ENCODE data around the gene RPS17. TPM values are rescaled to one million over a fixed set of nuclear protein-coding genes. Genes with fewer than 3 reads are reported as not detected.

The RPS17 gene
- total and polyA plus RNA-seq, 10 of the 15 experiments (the other 5 are each of a cell fraction or from before 2014, with no cell fraction given) = 1,223 to 7,871 (median 3,879) TPM

DNA sequence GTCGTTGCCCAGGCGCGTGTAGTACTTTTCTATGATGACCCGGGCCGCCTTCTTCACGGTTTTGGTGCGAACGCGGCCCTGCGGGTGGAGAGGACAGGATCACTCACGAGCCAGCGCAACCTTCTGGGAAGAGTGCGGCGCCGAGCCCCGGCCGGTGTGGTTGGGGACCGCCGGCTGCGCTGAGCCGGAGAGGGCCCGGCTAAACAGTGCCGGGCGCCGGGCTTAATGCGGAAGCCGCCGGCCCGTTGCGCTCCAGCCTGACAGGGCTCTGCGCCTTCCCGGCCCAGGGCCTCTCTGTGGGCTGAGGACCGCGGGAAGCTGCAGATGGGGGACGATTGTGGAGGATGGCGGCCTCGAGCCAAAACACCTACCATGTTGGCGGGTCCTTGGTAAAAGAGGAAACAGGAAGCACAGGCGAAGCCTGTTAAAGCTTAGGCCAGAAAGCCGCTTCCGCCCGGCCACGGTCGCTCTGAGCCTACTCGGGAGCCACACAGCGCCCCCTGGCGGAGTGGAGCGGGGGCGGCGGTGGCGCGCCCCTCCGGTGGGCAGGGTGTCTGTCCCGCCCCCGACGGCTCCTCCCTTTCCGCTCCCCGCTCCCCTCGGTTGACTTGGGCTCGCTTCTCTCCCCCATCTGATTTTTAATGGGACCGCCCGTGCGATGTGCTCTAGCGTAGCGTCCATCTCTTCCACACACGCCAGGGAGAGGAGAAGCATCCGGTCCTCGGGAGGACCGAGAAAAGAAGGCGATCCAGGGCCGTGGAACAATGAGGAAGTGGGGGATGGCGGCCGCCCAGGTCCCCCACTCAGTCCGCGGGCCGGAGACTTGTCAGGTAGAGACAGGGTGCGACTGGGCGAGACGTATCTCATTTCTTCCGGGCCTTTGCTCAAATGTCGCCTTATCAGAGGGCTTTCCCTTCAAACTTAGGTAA, at the start of gene RPS17 (continued):
- TF ChIP-seq SIN3A (IDR thresholded peaks at IDR 0.05; ENCODE audit: low read depth, low read length) (peak; percentile 42), IRF4 (IDR thresholded peaks at IDR 0.05; ENCODE audit: low read depth, low read length) (peak; percentile 75), MYB (IDR thresholded peaks at IDR 0.05; ENCODE audit: borderline replicate concordance, low read depth, low read length) (no peak), SMARCA5 (IDR thresholded peaks at IDR 0.05) (no peak; the same call in none of the 2 replicates), PAX8 (IDR thresholded peaks at IDR 0.05) (no peak), RFX5 (IDR thresholded peaks at IDR 0.05; ENCODE audit: low read depth, low read length) (peak; percentile 33; the same call in 1 of the 2 replicates), CEBPZ (IDR thresholded peaks at IDR 0.05; ENCODE audit: low read depth, low read length) (no peak), SIX5 (IDR thresholded peaks at IDR 0.05; ENCODE audit: low read depth, low read length, severe bottlenecking) (peak; percentile 53), WRNIP1 (IDR thresholded peaks at IDR 0.05; ENCODE audit: borderline replicate concordance, low read depth, low read length) (peak; percentile 83; the same call in 1 of the 2 replicates), EP300 (IDR thresholded peaks at IDR 0.05; ENCODE audit: borderline replicate concordance in 1 of 2, control insufficient read depth in 1 of 2, low read depth in 2 of 2, low read length in 2 of 2) (peak; percentile 30 to 52; a peak in 2 of 4 replicates)
- TF ChIP-seq, protein P1, sequence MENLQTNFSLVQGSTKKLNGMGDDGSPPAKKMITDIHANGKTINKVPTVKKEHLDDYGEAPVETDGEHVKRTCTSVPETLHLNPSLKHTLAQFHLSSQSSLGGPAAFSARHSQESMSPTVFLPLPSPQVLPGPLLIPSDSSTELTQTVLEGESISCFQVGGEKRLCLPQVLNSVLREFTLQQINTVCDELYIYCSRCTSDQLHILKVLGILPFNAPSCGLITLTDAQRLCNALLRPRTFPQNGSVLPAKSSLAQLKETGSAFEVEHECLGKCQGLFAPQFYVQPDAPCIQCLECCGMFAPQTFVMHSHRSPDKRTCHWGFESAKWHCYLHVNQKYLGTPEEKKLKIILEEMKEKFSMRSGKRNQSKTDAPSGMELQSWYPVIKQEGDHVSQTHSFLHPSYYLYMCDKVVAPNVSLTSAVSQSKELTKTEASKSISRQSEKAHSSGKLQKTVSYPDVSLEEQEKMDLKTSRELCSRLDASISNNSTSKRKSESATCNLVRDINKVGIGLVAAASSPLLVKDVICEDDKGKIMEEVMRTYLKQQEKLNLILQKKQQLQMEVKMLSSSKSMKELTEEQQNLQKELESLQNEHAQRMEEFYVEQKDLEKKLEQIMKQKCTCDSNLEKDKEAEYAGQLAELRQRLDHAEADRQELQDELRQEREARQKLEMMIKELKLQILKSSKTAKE (IDR thresholded peaks at IDR 0.05; ENCODE audit: low read depth, poor library complexity, severe bottlenecking) = peak; percentile 61
- TF ChIP-seq, protein P2, sequence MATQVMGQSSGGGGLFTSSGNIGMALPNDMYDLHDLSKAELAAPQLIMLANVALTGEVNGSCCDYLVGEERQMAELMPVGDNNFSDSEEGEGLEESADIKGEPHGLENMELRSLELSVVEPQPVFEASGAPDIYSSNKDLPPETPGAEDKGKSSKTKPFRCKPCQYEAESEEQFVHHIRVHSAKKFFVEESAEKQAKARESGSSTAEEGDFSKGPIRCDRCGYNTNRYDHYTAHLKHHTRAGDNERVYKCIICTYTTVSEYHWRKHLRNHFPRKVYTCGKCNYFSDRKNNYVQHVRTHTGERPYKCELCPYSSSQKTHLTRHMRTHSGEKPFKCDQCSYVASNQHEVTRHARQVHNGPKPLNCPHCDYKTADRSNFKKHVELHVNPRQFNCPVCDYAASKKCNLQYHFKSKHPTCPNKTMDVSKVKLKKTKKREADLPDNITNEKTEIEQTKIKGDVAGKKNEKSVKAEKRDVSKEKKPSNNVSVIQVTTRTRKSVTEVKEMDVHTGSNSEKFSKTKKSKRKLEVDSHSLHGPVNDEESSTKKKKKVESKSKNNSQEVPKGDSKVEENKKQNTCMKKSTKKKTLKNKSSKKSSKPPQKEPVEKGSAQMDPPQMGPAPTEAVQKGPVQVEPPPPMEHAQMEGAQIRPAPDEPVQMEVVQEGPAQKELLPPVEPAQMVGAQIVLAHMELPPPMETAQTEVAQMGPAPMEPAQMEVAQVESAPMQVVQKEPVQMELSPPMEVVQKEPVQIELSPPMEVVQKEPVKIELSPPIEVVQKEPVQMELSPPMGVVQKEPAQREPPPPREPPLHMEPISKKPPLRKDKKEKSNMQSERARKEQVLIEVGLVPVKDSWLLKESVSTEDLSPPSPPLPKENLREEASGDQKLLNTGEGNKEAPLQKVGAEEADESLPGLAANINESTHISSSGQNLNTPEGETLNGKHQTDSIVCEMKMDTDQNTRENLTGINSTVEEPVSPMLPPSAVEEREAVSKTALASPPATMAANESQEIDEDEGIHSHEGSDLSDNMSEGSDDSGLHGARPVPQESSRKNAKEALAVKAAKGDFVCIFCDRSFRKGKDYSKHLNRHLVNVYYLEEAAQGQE (IDR thresholded peaks at IDR 0.05; ENCODE audit: low read depth, low read length) = peak; percentile 58
- TF ChIP-seq, protein P3, sequence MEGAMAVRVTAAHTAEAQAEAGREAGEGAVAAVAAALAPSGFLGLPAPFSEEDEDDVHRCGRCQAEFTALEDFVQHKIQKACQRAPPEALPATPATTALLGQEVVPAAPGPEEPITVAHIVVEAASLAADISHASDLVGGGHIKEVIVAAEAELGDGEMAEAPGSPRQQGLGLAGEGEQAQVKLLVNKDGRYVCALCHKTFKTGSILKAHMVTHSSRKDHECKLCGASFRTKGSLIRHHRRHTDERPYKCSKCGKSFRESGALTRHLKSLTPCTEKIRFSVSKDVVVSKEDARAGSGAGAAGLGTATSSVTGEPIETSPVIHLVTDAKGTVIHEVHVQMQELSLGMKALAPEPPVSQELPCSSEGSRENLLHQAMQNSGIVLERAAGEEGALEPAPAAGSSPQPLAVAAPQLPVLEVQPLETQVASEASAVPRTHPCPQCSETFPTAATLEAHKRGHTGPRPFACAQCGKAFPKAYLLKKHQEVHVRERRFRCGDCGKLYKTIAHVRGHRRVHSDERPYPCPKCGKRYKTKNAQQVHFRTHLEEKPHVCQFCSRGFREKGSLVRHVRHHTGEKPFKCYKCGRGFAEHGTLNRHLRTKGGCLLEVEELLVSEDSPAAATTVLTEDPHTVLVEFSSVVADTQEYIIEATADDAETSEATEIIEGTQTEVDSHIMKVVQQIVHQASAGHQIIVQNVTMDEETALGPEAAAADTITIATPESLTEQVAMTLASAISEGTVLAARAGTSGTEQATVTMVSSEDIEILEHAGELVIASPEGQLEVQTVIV (IDR thresholded peaks at IDR 0.05; ENCODE audit: borderline replicate concordance, partially characterized antibody) = peak; percentile 71
